ENCODE measurements around the gene POU5F1. TPM values are rescaled to one million over a fixed set of nuclear protein-coding genes. Genes with fewer than 3 reads are reported as not detected.

POU5F1 gene
- total RNA-seq, 4 donors from 2014 or later: 1.0 TPM; not detected in 3

GRCh38 chr6:31142361-31142761, 28.1 kb downstream of the POU5F1 start:
- H3K27me3 ChIP-seq: no peaks in the 10 kb centered on the region
- no peak overlapping the region for H3K27ac ChIP-seq
- no peak overlapping the region for H3K4me3 ChIP-seq (replicated peaks in 1 of 3)
- intact Hi-C loops (cut with DNase I): no loop called here
- H3K36me3 ChIP-seq: peaks cover 0 to 7% of the 10 kb centered on the region in 2 donors
- H3K9me3 ChIP-seq: no peaks in the 10 kb centered on the region
- DNase-seq: no peak
- WGBS, 2 donors: 64 to 66% methylated on average over 2 of the region's 2 CpGs
- TF ChIP-seq POLR2A (IDR thresholded peaks at IDR 0.05): no peak
- TF ChIP-seq CTCF (IDR thresholded peaks at IDR 0.05): no peak
- H3K4me1 ChIP-seq: peaks cover 0 to 5% of the 10 kb centered on the region in 2 donors

- Histone ChIP-seq H3K9me3 (no peaks in the 10 kb centered on the region), H3K4me3 (replicated peaks in 1 of 3) (no peak overlapping the region), H3K36me3 (peaks cover 0 to 7% of the 10 kb centered on the region in 2 donors), H3K4me1 (peaks cover 0 to 5% of the 10 kb centered on the region in 2 donors), H3K27me3 (no peaks in the 10 kb centered on the region), H3K27ac (no peak overlapping the region)
- TF ChIP-seq CTCF (IDR thresholded peaks at IDR 0.05) (no peak), POLR2A (IDR thresholded peaks at IDR 0.05) (no peak)
- intact Hi-C loops (cut with DNase I): no loop called here
- no peak for DNase-seq
- WGBS, 2 donors: 80 to 91% methylated on average over 9 to 15 of the region's 15 CpGs
Measured at GRCh38 chr6:31140643-31141042, 29.8 kb downstream of the POU5F1 start.

- DNase-seq: no peak
- H3K4me3 ChIP-seq (replicated peaks in 1 of 3): no peak overlapping the region
- H3K4me1 ChIP-seq: peaks cover 0 to 5% of the 10 kb centered on the region in 2 donors
- no peaks in the 10 kb centered on the region for H3K27me3 ChIP-seq
- H3K9me3 ChIP-seq: no peaks in the 10 kb centered on the region
- H3K27ac ChIP-seq: no peak overlapping the region
- 11 to 17% methylated on average over 4 of the region's 4 CpGs for WGBS, 2 donors
- TF ChIP-seq CTCF (IDR thresholded peaks at IDR 0.05) (no peak), POLR2A (IDR thresholded peaks at IDR 0.05) (no peak)
- H3K36me3 ChIP-seq: peaks cover 0 to 4% of the 10 kb centered on the region in 2 donors
- intact Hi-C loops (cut with DNase I): loop anchor here (2.0 to 5.0 kb wide), 2 partner anchors 53 to 227 kb away; no protein-coding TSS in a partner anchor
Measured at GRCh38 chr6:31139599-31139998, 30.9 kb downstream of the POU5F1 start.

GRCh38 chr6:31138982-31139381, 31.5 kb downstream of the POU5F1 start, which contains the start of gene PSORS1C2:
PSORS1C2 (minus strand) TSS chr6:31139066; CDS start chr6:31139026, 40 bp downstream.
- intact Hi-C loops (cut with DNase I): loop anchor here (2.0 to 5.0 kb wide), 2 partner anchors 53 to 228 kb away; no protein-coding TSS in a partner anchor
- no peak for DNase-seq
- no peak within 1 kb of the TSS for H3K4me3 ChIP-seq (replicated peaks in 1 of 3)

More at GRCh38 chr6:31138982-31139381, 31.5 kb downstream of the POU5F1 start, which contains the start of gene PSORS1C2:
- H3K4me1 ChIP-seq: peaks cover 0 to 5% of the 10 kb centered on the region in 2 donors
- no peaks in the 10 kb centered on the region for H3K27me3 ChIP-seq
- 92 to 97% methylated on average over 3 to 4 of the region's 4 CpGs for WGBS, 2 donors
- H3K27ac ChIP-seq: no peak within 1 kb of the TSS
- H3K36me3 ChIP-seq: no peaks in the 10 kb centered on the region
- H3K9me3 ChIP-seq: no peaks in the 10 kb centered on the region
- TF ChIP-seq CTCF (IDR thresholded peaks at IDR 0.05) (no peak), POLR2A (IDR thresholded peaks at IDR 0.05) (no peak)
